Measurements from ENCODE around the gene MBTPS1. TPM values are rescaled to one million over a fixed set of nuclear protein-coding genes. Genes with fewer than 3 reads are reported as not detected.

The MBTPS1 gene
- total RNA-seq = 10 to 100 TPM; 44.0 to 54.4 TPM

GRCh38 chr16:84116720-84117493 lies at the start of gene MBTPS1:
TSS of gene MBTPS1 (minus strand) at chr16:84116942. CDS start at chr16:84101783, 15,159 bp downstream.
- Mint-ChIP-seq H3K27ac (peak within 1 kb of the TSS; percentile 97), H3K4me3 (peak within 1 kb of the TSS; percentile 95), H3K9me3 (no peaks in the 10 kb centered on the region), H3K27me3 (no peaks in the 10 kb centered on the region), H3K36me3 (ENCODE audit: low read depth) (peaks cover 2% of the 10 kb centered on the region), H3K4me1 (no peaks in the 10 kb centered on the region)
- ATAC-seq (replicated peaks) = peak; percentile 94

- Mint-ChIP-seq H3K9me3 (no peaks in the 10 kb centered on the region), H3K36me3 (ENCODE audit: low read depth) (no peaks in the 10 kb centered on the region), H3K4me3 (no peak overlapping the region), H3K27ac (no peak overlapping the region), H3K27me3 (peaks cover 30% of the 10 kb centered on the region), H3K4me1 (peaks cover 5% of the 10 kb centered on the region)
- no peak for ATAC-seq (replicated peaks)
These were observed 49.0 kb upstream of the MBTPS1 start for GRCh38 chr16:84165746-84166145.

GRCh38 chr16:84161801-84162200 lies 45.1 kb upstream of the MBTPS1 start:
- H3K9me3 Mint-ChIP-seq = no peaks in the 10 kb centered on the region
- H3K4me3 Mint-ChIP-seq = no peak overlapping the region
- peaks cover 5% of the 10 kb centered on the region for H3K4me1 Mint-ChIP-seq
- H3K27me3 Mint-ChIP-seq = peaks cover 28% of the 10 kb centered on the region
- no peak overlapping the region for H3K27ac Mint-ChIP-seq
- H3K36me3 Mint-ChIP-seq (ENCODE audit: low read depth) = no peaks in the 10 kb centered on the region
- no peak for ATAC-seq (replicated peaks)

- Mint-ChIP-seq H3K4me1 (peaks cover 5% of the 10 kb centered on the region), H3K27me3 (peaks cover 30% of the 10 kb centered on the region), H3K9me3 (no peaks in the 10 kb centered on the region), H3K4me3 (no peak overlapping the region), H3K36me3 (ENCODE audit: low read depth) (no peaks in the 10 kb centered on the region), H3K27ac (no peak overlapping the region)
- ATAC-seq (replicated peaks) = no peak
These were observed 44.3 kb upstream of the MBTPS1 start for GRCh38 chr16:84161037-84161436.

GRCh38 chr16:84159800-84160199 lies 43.1 kb upstream of the MBTPS1 start:
- no peaks in the 10 kb centered on the region for H3K9me3 Mint-ChIP-seq
- H3K36me3 Mint-ChIP-seq (ENCODE audit: low read depth) = no peaks in the 10 kb centered on the region
- H3K27me3 Mint-ChIP-seq = peaks cover 32% of the 10 kb centered on the region
- H3K27ac Mint-ChIP-seq = no peak overlapping the region
- no peak for ATAC-seq (replicated peaks)
- no peaks in the 10 kb centered on the region for H3K4me1 Mint-ChIP-seq
- no peak overlapping the region for H3K4me3 Mint-ChIP-seq

DNA sequence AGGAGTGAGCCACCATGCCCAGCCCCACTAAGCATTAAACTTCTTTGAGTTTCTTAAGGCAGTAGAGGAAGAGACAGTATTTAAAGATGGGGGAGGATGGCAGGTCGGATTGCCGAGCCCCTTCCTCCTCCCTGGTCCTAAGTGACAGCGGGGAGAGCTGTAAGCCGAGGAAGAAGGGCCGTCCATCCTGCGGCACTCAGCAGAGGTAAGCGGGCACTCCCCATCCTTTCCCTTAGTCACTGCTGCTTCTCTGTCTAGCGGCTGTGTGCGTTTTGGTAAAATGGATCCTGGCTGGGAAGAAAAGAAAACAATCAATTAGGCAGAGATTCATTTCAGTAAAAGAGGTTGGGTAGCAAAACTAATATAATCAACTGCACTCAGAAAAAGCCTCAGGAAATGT lies 42.3 kb upstream of the MBTPS1 start:
- no peak overlapping the region for H3K4me3 Mint-ChIP-seq
- no peak for ATAC-seq (replicated peaks)
- peaks cover 28% of the 10 kb centered on the region for H3K27me3 Mint-ChIP-seq
- no peaks in the 10 kb centered on the region for H3K36me3 Mint-ChIP-seq (ENCODE audit: low read depth)
- no peak overlapping the region for H3K27ac Mint-ChIP-seq
- no peaks in the 10 kb centered on the region for H3K4me1 Mint-ChIP-seq
- no peaks in the 10 kb centered on the region for H3K9me3 Mint-ChIP-seq

DNA sequence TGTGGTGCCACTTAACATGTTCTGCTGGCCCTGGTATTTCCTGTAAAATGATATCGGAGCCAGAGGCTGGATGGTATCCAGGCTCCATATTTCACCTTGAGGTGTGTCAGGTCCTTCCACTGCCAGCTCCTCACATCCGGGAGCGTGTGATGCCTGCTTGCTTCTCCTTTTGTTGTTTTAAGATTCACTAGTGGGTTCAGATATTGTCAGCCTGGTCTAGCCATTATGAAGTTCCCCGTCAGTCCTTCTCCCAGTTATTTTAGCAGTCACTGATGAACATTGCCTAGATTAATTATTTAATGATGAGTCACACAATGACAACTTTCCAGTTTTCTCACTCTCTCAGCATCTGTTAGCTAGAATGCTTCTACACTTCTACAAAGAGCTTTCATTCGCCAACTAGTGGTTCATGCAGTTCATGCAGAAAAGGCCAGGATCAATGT lies 39.6 kb upstream of the MBTPS1 start:
- ATAC-seq (replicated peaks) = no peak
- Mint-ChIP-seq H3K9me3 (no peaks in the 10 kb centered on the region), H3K4me1 (no peaks in the 10 kb centered on the region), H3K27me3 (peaks cover 23% of the 10 kb centered on the region), H3K27ac (no peak overlapping the region), H3K4me3 (no peak overlapping the region), H3K36me3 (ENCODE audit: low read depth) (no peaks in the 10 kb centered on the region)

GRCh38 chr16:84155771-84156170 lies 39.0 kb upstream of the MBTPS1 start:
- Mint-ChIP-seq H3K9me3 (no peaks in the 10 kb centered on the region), H3K27me3 (peaks cover 28% of the 10 kb centered on the region), H3K4me1 (no peaks in the 10 kb centered on the region), H3K36me3 (ENCODE audit: low read depth) (no peaks in the 10 kb centered on the region), H3K27ac (no peak overlapping the region), H3K4me3 (no peak overlapping the region)
- no peak for ATAC-seq (replicated peaks)

DNA sequence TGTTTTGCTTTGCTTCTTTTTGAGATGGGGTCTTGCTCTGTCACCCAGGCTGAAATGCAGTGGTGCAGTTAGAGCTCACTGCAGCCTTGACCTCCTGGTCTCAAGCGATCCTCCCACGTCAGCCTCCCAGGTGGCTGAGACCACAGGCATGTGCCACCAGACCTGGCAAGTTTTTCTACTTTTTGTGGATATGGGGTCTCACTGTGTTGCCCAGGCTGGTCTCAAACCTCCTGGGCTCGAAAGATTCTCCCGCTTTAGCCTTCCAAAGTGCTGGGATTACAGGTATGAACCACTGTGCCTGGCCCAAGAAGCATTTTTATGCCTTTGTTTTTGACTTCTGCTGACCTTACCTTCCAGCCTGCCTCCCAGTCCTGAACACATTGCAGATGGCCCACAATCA lies 38.5 kb upstream of the MBTPS1 start:
- no peaks in the 10 kb centered on the region for H3K36me3 Mint-ChIP-seq (ENCODE audit: low read depth)
- H3K27me3 Mint-ChIP-seq = peaks cover 28% of the 10 kb centered on the region
- no peak overlapping the region for H3K27ac Mint-ChIP-seq
- no peaks in the 10 kb centered on the region for H3K4me1 Mint-ChIP-seq
- H3K9me3 Mint-ChIP-seq = no peaks in the 10 kb centered on the region
- ATAC-seq (replicated peaks) = no peak
- no peak overlapping the region for H3K4me3 Mint-ChIP-seq

GRCh38 chr16:84153660-84154214 lies 37.0 kb upstream of the MBTPS1 start:
- ATAC-seq (replicated peaks) = no peak
- Mint-ChIP-seq H3K4me3 (no peak overlapping the region), H3K27me3 (peaks cover 28% of the 10 kb centered on the region), H3K4me1 (no peaks in the 10 kb centered on the region), H3K27ac (no peak overlapping the region), H3K36me3 (ENCODE audit: low read depth) (no peaks in the 10 kb centered on the region), H3K9me3 (no peaks in the 10 kb centered on the region)

DNA sequence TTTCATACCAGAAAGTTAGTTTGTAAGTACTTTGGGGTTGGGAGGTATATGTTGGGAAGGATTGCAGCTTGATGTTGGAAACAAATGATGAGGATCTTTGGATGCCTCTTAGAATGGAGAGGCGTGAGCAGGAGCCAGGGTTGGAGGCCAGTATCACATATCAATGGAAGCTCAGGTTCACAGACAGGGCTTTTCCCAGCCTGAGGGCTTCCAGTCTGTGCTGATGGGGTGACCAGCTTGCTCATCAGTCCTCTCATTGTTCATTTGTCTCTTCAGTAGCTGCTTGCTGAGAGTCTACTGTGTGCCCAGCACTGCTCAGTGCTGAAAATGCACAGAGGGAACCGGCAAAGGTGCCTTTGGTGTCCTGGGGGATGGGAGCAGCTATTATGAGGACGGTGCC lies 34.2 kb upstream of the MBTPS1 start:
- H3K27me3 Mint-ChIP-seq = peaks cover 21% of the 10 kb centered on the region
- H3K9me3 Mint-ChIP-seq = no peaks in the 10 kb centered on the region
- no peaks in the 10 kb centered on the region for H3K36me3 Mint-ChIP-seq (ENCODE audit: low read depth)
- ATAC-seq (replicated peaks) = no peak
- no peak overlapping the region for H3K4me3 Mint-ChIP-seq
- H3K27ac Mint-ChIP-seq = no peak overlapping the region
- no peaks in the 10 kb centered on the region for H3K4me1 Mint-ChIP-seq

DNA sequence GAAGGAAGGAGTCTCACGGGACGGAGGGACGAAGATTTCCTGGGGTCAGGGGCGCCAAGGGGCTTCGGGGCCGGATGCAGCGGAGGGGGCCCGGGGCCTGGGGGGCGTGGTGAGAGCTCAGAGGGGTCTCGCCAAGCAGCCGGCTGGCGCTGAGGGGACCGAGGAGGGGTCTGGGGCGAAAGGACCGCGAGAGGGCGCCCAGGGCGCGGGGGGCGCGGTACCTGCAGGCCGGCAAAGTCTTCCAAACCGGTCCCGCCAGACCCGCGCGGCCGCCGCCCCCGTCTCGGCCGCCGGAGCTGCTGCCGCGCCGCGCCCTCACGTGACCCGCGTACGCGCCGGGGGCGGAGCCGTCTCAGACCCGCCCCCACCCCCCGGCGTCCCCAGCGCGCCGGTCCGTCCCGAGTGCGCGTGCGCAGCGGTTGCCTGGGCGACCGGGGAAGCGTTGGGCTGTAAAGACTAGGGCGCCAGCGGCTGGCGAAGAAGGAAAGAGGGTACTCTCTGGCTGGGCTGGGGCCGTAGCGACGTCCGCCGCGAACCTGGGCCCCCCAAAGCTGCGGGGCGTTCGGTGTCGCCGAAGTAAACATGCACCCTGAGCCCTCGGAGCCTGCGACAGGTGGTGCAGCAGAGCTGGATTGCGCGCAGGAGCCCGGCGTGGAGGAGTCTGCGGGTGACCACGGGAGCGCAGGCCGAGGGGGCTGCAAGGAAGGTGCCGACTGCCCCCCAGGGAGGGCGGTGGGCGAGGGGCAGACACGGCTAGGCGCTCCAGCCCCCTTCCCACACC lies 28.3 kb upstream of the MBTPS1 start, which contains the start of the genes DNAAF1 and HSDL1:
TSS of gene DNAAF1 (plus strand) at position 450 of the 781 bp plus-strand sequence. CDS start at position 583, 133 bp downstream.
TSS of gene HSDL1 (minus strand) at position 319 of the 781 bp plus-strand sequence. CDS start 13,856 bp downstream, outside the sequence.
- H3K36me3 Mint-ChIP-seq (ENCODE audit: low read depth) = peaks cover 6% of the 10 kb centered on the region
- H3K27me3 Mint-ChIP-seq = peaks cover 3% of the 10 kb centered on the region
- H3K9me3 Mint-ChIP-seq = no peaks in the 10 kb centered on the region
- ATAC-seq (replicated peaks) = peak; percentile 88
- H3K27ac Mint-ChIP-seq = peak within 1 kb of the TSS; percentile 93
- H3K4me1 Mint-ChIP-seq = peaks cover 10% of the 10 kb centered on the region
- H3K4me3 Mint-ChIP-seq = peak within 1 kb of the TSS; percentile 96

- Mint-ChIP-seq H3K36me3 (ENCODE audit: low read depth) (peaks cover 6% of the 10 kb centered on the region), H3K4me3 (peak overlapping the region; percentile 96), H3K27ac (peak overlapping the region; percentile 93), H3K27me3 (no peaks in the 10 kb centered on the region), H3K4me1 (peaks cover 15% of the 10 kb centered on the region), H3K9me3 (no peaks in the 10 kb centered on the region)
- ATAC-seq (replicated peaks) = peak; percentile 63
These were observed 27.6 kb upstream of the MBTPS1 start for GRCh38 chr16:84144209-84144858.

DNA sequence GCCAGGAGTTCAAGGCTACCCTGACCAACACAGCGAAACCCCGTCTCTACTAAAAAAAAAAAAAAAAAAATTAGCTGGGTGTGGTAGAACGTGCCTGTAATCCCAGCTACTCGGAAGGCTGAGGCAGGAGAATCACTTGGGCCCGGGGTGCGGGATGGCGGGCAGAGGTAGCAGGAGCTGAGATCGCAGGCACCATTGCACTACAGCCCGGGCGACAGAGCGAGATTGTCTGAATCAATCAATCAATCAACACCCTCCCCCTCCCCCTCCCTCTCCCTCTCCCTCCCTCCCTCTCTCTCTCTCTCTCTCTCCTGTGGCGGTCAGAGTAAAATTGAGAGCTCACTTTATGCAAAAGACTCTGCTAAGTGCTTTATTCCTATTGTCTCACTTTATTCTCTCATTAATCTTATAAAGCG lies 27.1 kb upstream of the MBTPS1 start:
- H3K4me3 Mint-ChIP-seq = peak overlapping the region; percentile 96
- peaks cover 6% of the 10 kb centered on the region for H3K36me3 Mint-ChIP-seq (ENCODE audit: low read depth)
- peaks cover 20% of the 10 kb centered on the region for H3K4me1 Mint-ChIP-seq
- H3K27me3 Mint-ChIP-seq = no peaks in the 10 kb centered on the region
- no peak for ATAC-seq (replicated peaks)
- H3K9me3 Mint-ChIP-seq = no peaks in the 10 kb centered on the region
- peak overlapping the region; percentile 93 for H3K27ac Mint-ChIP-seq

All from activated T-helper 17 cell treated with anti-CD3 and anti-CD28 coated beads, Interleukin-2, amount 50 U/mL, for 72 hours (primary cell).